Transverse colon (tissue), 4 donors: ENCODE measurements around the gene THPO. TPM values are rescaled to one million over a fixed set of nuclear protein-coding genes. Genes with fewer than 3 reads are reported as not detected.

Experiments
- DNase-seq: peaks from one replicate; pipeline ENCODE4 v3.0.0-alpha.2; 2019
- H3K27ac ChIP-seq, 4 donors: fragments of 200-600 bp; sonication (generic); 2 replicates each; pipeline ENCODE4 v1.5.1; 2016 to 2018; ENCODE audit warnings: inconsistent platforms in 4 of 4
- H3K27me3 ChIP-seq: fragments of 200-600 bp; sonication (generic); 2 replicates; pipeline ENCODE4 v1.5.1; 2017; ENCODE audit warnings: inconsistent platforms
- H3K36me3 ChIP-seq, 4 donors: fragments of 200-600 bp; sonication (generic); 2 replicates each; pipeline ENCODE4 v1.5.1; 2017 to 2019; ENCODE audit warnings: inconsistent platforms in 4 of 4
- H3K4me1 ChIP-seq, 4 donors: fragments of 200-600 bp; sonication (generic); 2 replicates each; pipeline ENCODE4 v1.5.1; 2017 to 2020; ENCODE audit warnings: inconsistent platforms in 4 of 4
- H3K4me3 ChIP-seq, 4 donors: fragments of 200-600 bp; sonication (generic); 1 replicate in 1 of 4; 2 replicates in 3 of 4; pipeline versions ENCODE4 v1.5.1 to v1.6.1; 2017 to 2019; ENCODE audit warnings: inconsistent platforms in 4 of 4
- H3K9me3 ChIP-seq, 2 donors: fragments of 200-600 bp; sonication (generic); 2 replicates each; pipeline ENCODE4 v1.5.1; 2017 to 2019; ENCODE audit warnings: inconsistent platforms in 2 of 2
- CTCF ChIP-seq, 5 experiments: fragments of 200-600 bp in 3 of 5; fragments of 450-650 bp in 2 of 5; sonication (generic) in 3 of 5; IDR thresholded peaks; 1 replicate in 2 of 5; 2 replicates in 3 of 5; pipeline ENCODE4 v1.5.1; 2016 to 2017; ENCODE audit warnings: antibody characterized with exemption in 5 of 5, inconsistent platforms in 3 of 5, mild to moderate bottlenecking in 2 of 5, moderate library complexity in 1 of 5
- EP300 ChIP-seq: sonication (generic); formaldehyde crosslinking; IDR thresholded peaks from one replicate; pipeline ENCODE4 v1.6.1; 2017; ENCODE audit warnings: antibody characterized with exemption, low read depth
- POLR2A ChIP-seq: fragments of 450-650 bp; IDR thresholded peaks from one replicate; pipeline ENCODE4 v1.6.1; 2016; ENCODE audit warnings: antibody characterized with exemption, mild to moderate bottlenecking, moderate library complexity
- POLR2AphosphoS5 ChIP-seq, 3 donors: sonication (generic); formaldehyde crosslinking; IDR thresholded peaks; one replicate each; pipeline ENCODE4 v1.6.1; 2016; ENCODE audit warnings: antibody characterized with exemption in 3 of 3
- WGBS, 2 donors: methylation state at CpG; one replicate each; pipeline ENCODE4 v1.1.5; 2018; ENCODE audit warnings: low coverage in 1 of 2; 5-methylcytosine and 5-hydroxymethylcytosine counted together
- in situ Hi-C, 4 donors: fragments of 200-750 bp; cut with MboI; loops; one replicate each; pipeline versions ENCODE4 v1.15.0 to v1.15.1; 2017; ENCODE audit warnings: low sequenced_read_pairs in 3 of 4, low pct_ligation_motif_present in 1 of 4, low pct_unique_long_range_greater_than_20kb in 1 of 4
- intact Hi-C: fragments of 100-400 bp; cut with DNase I; formaldehyde crosslinking; loops from one replicate; pipeline ENCODE4 v1.15.1; 2023; ENCODE audit warnings: low total_unique reads
- total RNA-seq, 4 donors: library from RNA; depleted of rRNA; stranded (reverse); fragments of >200 nt; gene quantifications; one replicate each; pipeline ENCODE4 v1.1.0, GENCODE V29; 2016

Gene THPO
- total RNA-seq, 4 donors from 2014 or later: not detected

DNA sequence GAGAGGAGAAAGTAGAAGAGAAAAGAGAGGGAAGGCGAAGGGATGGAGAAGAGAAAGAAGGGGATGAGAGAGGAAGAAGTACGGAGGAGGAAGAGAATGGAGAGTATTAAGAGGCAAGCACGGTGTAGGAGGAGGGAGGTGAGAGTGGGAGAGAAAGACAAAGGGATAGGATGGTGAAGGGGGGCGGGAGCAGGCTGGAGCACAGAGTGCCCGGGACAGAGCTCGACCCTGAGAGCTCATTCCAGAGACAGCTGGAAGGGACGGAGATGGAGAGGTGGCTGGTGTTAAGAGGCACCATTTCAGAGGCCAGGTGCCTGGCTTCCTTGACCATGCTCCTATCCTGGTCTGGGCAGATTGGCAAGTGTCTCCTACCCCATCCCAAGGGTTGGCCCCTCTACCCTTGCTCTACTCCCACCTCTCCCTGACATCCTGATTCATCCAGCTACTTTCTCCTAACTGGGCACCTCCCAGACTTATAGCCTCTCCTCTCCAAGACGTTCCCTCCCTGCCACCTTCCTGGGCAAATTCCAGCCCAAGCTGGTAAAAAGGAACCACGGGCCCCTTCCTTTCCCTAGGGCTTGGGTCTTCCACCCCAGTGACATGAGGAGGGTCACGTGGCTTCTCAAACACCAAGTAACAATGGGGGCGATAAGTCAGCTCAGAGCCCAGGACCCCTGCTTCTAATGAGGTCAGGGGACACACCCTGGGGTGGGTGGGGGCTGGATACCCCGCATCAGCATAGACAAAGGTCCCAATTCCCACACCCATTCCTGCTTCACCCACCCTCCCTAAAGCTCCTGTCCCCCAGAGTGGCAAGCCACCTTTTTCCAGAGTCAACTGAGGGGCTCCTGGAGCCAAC lies 17.7 kb downstream of the THPO start:
- TF ChIP-seq POLR2AphosphoS5 (IDR thresholded peaks at IDR 0.05) (no peak), CTCF (IDR thresholded peaks at IDR 0.05) (no peak), POLR2A (no peak), EP300 (no peak)
- no peak for DNase-seq
- intact Hi-C loops (loop anchor here (10.0 kb wide), 1 partner anchor 155 kb away; no protein-coding TSS in a partner anchor), in situ Hi-C loops (loop anchor here in 1 of 4 donors (25.0 kb wide), 1 partner anchor 427 kb away; no protein-coding TSS in a partner anchor)
- H3K27ac ChIP-seq: peak overlapping the region; percentile 94 to 100 (median 97)
- H3K9me3 ChIP-seq: no peaks in the 10 kb centered on the region
- H3K4me1 ChIP-seq: peaks cover 7 to 38% (median 29%) of the 10 kb centered on the region in 4 donors
- peak overlapping the region; percentile 76 to 95 (median 90) for H3K4me3 ChIP-seq
- H3K36me3 ChIP-seq: peaks cover 0 to 7% (median 2%) of the 10 kb centered on the region in 4 donors
- no peaks in the 10 kb centered on the region for H3K27me3 ChIP-seq
- 45 to 61% methylated on average over 8 to 12 of the region's 12 CpGs for WGBS, 2 donors

- in situ Hi-C loops (loop anchor here in 1 of 4 donors (25.0 kb wide), 1 partner anchor 428 kb away; no protein-coding TSS in a partner anchor), intact Hi-C loops (loop anchor here (10.0 kb wide), 2 partner anchors 55 to 155 kb away; no protein-coding TSS in a partner anchor)
- Histone ChIP-seq H3K36me3 (peaks cover 0 to 7% (median 0%) of the 10 kb centered on the region in 4 donors), H3K4me1 (peaks cover 7 to 35% (median 28%) of the 10 kb centered on the region in 4 donors), H3K4me3 (peak overlapping the region in 1 of 4 donors; percentile 76), H3K27me3 (no peaks in the 10 kb centered on the region), H3K27ac (no peak overlapping the region), H3K9me3 (no peaks in the 10 kb centered on the region)
- WGBS, 2 donors: 77% methylated on average over 9 of the region's 9 CpGs; no CpG with 5 or more reads in 1 of the 2 donors
- DNase-seq: no peak
- TF ChIP-seq CTCF (IDR thresholded peaks at IDR 0.05): no peak
- TF ChIP-seq EP300: no peak
- no peak for TF ChIP-seq POLR2A
- no peak for TF ChIP-seq POLR2AphosphoS5 (IDR thresholded peaks at IDR 0.05)
Observed at GRCh38 chr3:184359610-184360009, 18.4 kb downstream of the THPO start.

GRCh38 chr3:184358921-184359350 lies 19.1 kb downstream of the THPO start:
- no peak overlapping the region for H3K4me3 ChIP-seq
- intact Hi-C loops (loop anchor here (10.0 kb wide), 1 partner anchor 54 kb away; no protein-coding TSS in a partner anchor), in situ Hi-C loops (loop anchor here in 1 of 4 donors (25.0 kb wide), 1 partner anchor 428 kb away; no protein-coding TSS in a partner anchor)
- WGBS, 2 donors: 74% methylated on average over 14 of the region's 14 CpGs; no CpG with 5 or more reads in 1 of the 2 donors
- no peaks in the 10 kb centered on the region for H3K9me3 ChIP-seq
- no peak for TF ChIP-seq POLR2AphosphoS5 (IDR thresholded peaks at IDR 0.05)
- no peak for TF ChIP-seq EP300
- TF ChIP-seq CTCF (IDR thresholded peaks at IDR 0.05): no peak
- no peak for TF ChIP-seq POLR2A
- H3K36me3 ChIP-seq: peaks cover 0 to 7% (median 0%) of the 10 kb centered on the region in 4 donors
- no peak overlapping the region for H3K27ac ChIP-seq
- peaks cover 7 to 32% (median 23%) of the 10 kb centered on the region in 4 donors for H3K4me1 ChIP-seq
- DNase-seq: no peak
- no peaks in the 10 kb centered on the region for H3K27me3 ChIP-seq

GRCh38 chr3:184358124-184358767 lies 19.8 kb downstream of the THPO start:
- no peak for DNase-seq
- TF ChIP-seq CTCF (IDR thresholded peaks at IDR 0.05) (no peak), POLR2AphosphoS5 (IDR thresholded peaks at IDR 0.05) (no peak), POLR2A (no peak), EP300 (no peak)
- peaks cover 0 to 7% (median 0%) of the 10 kb centered on the region in 4 donors for H3K36me3 ChIP-seq
- intact Hi-C loops: loop anchor here (10.0 kb wide), 1 partner anchor 53 kb away; no protein-coding TSS in a partner anchor
- 94 to 100% methylated on average over 2 to 12 of the region's 12 CpGs for WGBS, 2 donors
- peaks cover 7 to 29% (median 18%) of the 10 kb centered on the region in 4 donors for H3K4me1 ChIP-seq
- H3K27ac ChIP-seq: no peak overlapping the region
- no peaks in the 10 kb centered on the region for H3K27me3 ChIP-seq
- no peaks in the 10 kb centered on the region for H3K9me3 ChIP-seq
- no peak overlapping the region for H3K4me3 ChIP-seq
- in situ Hi-C loops: loop anchor here in 1 of 4 donors (25.0 kb wide), 1 partner anchor 429 kb away; no protein-coding TSS in a partner anchor
